ENCODE data around the gene SLC38A2.
"Not testable (repeated sequence)": the region's sequence is repeated elsewhere in the genome, so short reads cannot be mapped to it uniquely, and the experiment has no call there.

SLC38A2 gene

DNA sequence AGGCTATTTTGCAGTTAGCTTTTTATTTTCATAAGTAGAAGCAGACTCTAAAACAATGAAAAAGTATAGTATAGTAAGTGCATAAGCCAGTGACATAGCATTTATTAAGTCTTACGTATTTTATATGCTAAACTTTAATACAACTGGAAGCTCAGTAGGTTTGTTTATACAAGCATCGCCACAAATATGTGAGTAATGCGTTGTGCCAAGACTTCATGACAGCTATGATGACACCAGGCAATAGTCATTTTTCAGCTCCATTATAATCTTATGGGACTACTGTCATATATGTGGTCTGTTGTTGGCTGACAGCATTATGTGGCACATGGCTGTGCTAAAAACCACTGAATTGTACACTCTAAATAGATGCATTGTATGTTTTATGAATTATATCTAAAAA, 40.3 kb downstream of the SLC38A2 start:
- DNase-seq (ENCODE audit: extremely low read depth in 1 of 2, low read depth in 1 of 2), result no peak

DNA sequence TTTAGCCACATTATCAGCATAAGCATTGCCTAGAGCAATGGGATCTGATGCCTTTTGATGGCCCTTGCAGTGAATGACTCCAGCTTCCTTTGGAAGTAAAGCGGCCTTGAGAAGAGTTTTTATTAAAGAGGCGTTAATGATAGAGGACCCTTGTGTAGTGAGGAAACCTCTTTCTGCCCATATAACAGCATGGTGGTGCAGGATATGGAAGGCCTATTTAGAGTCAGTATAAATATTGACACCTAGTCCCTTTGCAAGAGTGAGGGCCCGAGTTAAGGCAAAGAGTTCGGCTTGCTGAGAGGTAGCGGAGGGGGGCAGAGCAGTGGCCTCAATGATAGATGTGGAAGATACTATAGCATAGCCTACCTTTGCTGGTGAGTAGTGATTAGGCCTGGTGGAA, 47.5 kb downstream of the SLC38A2 start:
- not testable (repeated sequence) for DNase-seq (ENCODE audit: extremely low read depth in 1 of 2, low read depth in 1 of 2)

DNA sequence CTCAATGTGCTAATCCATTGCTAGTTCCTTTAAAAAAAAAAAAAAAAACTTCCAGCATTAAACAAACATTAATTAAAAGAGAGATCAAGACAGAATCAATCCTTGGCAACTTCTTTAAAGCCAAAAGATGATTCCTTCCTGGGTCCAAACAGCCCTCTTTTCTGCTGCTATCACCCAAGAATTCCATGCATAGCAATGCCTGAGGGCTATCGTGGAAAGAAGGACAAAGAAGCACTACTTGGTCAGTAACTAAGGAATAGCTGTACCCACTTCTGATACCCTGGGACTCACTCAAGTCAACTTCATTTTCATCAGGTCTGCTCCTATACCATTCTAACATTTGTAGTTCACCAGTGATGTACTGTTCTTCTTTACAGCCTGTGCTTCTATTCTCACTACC, 51.8 kb downstream of the SLC38A2 start:
- no peak for DNase-seq (ENCODE audit: extremely low read depth in 1 of 2, low read depth in 1 of 2)

DNA sequence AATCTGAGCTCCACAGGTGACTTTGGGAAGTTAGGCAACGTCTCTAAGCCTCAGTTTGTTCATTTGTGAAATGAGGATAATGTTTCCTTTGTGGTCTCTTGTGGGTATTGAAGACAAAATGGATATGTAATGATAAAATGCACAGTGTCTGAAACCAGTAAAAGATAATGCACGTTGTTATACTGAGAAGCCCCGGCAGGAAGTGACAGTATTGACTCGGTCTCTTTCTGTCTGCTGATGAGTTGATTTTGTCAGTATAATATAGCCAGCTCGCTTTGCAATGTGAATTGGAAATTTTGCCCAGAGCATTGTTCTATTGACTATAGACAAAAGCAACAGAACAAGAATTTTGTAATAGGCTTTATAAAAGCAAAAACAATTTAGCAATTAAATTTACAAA, 54.5 kb downstream of the SLC38A2 start:
- no peak for DNase-seq (ENCODE audit: extremely low read depth in 1 of 2, low read depth in 1 of 2)

Measured in activated CD8-positive, alpha-beta memory T cell treated with anti-CD3 and anti-CD28 coated beads for 1 hour (primary cell).